Upper lobe of right lung (tissue), 1 donor: Measurements from ENCODE around the gene LARP1. TPM values are rescaled to one million over a fixed set of nuclear protein-coding genes. Genes with fewer than 3 reads are reported as not detected.
A peak's percentile ranks its signal among the peaks of the same experiment; 100 is the strongest.

Source experiments
- ATAC-seq: fragments of 200-7000 bp; cut with Tn5 transposase; one replicate; pipeline ENCODE4 v1.9.1; 2020; ENCODE audit warnings: mild to moderate bottlenecking, moderate library complexity
- DNase-seq: peaks from one replicate; pipeline ENCODE4 v3.0.0-alpha.2; 2020
- H3K27ac ChIP-seq: fragments of 200-600 bp; one replicate; pipeline ENCODE4 v1.8.0; 2022
- H3K27me3 ChIP-seq: fragments of 200-600 bp; one replicate; pipeline ENCODE4 v1.8.0; 2022; ENCODE audit warnings: mild to moderate bottlenecking
- H3K36me3 ChIP-seq: fragments of 200-600 bp; one replicate; pipeline ENCODE4 v1.8.0; 2022
- H3K4me1 ChIP-seq: fragments of 200-600 bp; one replicate; pipeline ENCODE4 v1.8.0; 2022
- H3K4me3 ChIP-seq: fragments of 200-600 bp; one replicate; pipeline ENCODE4 v1.8.0; 2022; ENCODE audit warnings: mild to moderate bottlenecking
- H3K9me3 ChIP-seq: fragments of 200-600 bp; one replicate; pipeline ENCODE4 v1.8.0; 2022
- intact Hi-C: fragments of 100-400 bp; cut with DNase I; formaldehyde crosslinking; loops from one replicate; pipeline ENCODE4 v1.11.0; 2022
- total RNA-seq: library from RNA; stranded (reverse); fragmentation: NEBNext Ultra II Directional; extraction: Animal tissue kit (Norgen Biotek cat#: 25700); gene quantifications from one replicate; pipeline ENCODE4 v1.2.1, GENCODE V29; 2021
- TF ChIP-seq, protein P1 (sequence below): fragments of 200-600 bp; IDR thresholded peaks from one replicate; pipeline ENCODE4 v1.8.0; 2022; ENCODE audit warnings: antibody characterized with exemption
- donor health status: DM: no; HTN: yes; CAD: no; lungs with severe emphysema.

LARP1 gene
- total RNA-seq, 1 donor from 2014 or later = 151 TPM

DNA sequence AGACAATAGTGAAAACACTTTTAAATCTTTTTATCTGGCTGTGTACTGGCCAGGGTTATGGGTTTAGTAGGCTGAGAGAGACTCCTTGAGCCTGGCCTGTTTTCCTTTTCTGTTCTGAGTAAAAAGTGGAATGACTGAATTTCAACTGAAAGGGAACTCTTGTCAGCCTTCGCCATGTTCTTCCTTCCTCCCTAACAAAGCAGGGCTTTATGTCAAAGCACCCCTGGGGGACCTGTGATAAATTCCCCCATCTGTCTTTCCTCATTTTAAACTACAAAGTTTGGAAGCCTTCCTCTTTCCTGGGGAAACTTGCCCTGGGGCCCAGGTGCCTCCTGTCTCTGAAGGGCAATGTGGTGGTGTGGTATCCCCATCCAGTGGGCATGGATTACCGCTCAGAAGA lies 29.7 kb downstream of the LARP1 start:
- H3K4me3 ChIP-seq = no peak overlapping the region
- DNase-seq (no peak), ATAC-seq (no peak)
- TF ChIP-seq, protein P1, sequence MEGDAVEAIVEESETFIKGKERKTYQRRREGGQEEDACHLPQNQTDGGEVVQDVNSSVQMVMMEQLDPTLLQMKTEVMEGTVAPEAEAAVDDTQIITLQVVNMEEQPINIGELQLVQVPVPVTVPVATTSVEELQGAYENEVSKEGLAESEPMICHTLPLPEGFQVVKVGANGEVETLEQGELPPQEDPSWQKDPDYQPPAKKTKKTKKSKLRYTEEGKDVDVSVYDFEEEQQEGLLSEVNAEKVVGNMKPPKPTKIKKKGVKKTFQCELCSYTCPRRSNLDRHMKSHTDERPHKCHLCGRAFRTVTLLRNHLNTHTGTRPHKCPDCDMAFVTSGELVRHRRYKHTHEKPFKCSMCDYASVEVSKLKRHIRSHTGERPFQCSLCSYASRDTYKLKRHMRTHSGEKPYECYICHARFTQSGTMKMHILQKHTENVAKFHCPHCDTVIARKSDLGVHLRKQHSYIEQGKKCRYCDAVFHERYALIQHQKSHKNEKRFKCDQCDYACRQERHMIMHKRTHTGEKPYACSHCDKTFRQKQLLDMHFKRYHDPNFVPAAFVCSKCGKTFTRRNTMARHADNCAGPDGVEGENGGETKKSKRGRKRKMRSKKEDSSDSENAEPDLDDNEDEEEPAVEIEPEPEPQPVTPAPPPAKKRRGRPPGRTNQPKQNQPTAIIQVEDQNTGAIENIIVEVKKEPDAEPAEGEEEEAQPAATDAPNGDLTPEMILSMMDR = no peak
- H3K4me1 ChIP-seq = peaks cover 59% of the 10 kb centered on the region
- no peaks in the 10 kb centered on the region for H3K27me3 ChIP-seq
- H3K9me3 ChIP-seq = no peaks in the 10 kb centered on the region
- no peak overlapping the region for H3K27ac ChIP-seq
- intact Hi-C loops = no loop called here
- H3K36me3 ChIP-seq = no peaks in the 10 kb centered on the region

DNA sequence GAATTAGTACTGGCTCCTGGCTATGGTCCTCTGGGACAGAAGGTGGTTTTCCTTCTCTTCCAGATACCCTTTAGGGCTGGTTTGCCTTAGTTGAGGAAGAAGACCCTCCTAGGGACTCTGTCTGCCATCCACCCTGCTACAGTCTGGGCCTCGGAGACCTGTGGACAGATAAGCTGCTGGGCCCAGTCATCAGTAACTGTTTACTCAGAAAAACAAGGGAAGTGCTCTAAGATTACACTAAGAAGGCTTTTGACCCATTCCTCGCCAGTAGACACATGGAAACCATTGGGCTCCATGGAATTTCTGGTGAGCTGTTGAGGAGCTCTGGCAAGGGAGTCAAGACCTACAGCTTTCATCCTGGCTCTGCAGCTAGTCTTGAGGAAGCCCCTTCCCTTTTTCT lies 31.2 kb downstream of the LARP1 start:
- H3K27ac ChIP-seq = no peak overlapping the region
- ATAC-seq (no peak), DNase-seq (no peak)
- H3K4me1 ChIP-seq = peaks cover 54% of the 10 kb centered on the region
- no peak overlapping the region for H3K4me3 ChIP-seq
- H3K27me3 ChIP-seq = no peaks in the 10 kb centered on the region
- peaks cover 11% of the 10 kb centered on the region for H3K36me3 ChIP-seq
- intact Hi-C loops = no loop called here
- no peaks in the 10 kb centered on the region for H3K9me3 ChIP-seq
- TF ChIP-seq, protein P1 = no peak

DNA sequence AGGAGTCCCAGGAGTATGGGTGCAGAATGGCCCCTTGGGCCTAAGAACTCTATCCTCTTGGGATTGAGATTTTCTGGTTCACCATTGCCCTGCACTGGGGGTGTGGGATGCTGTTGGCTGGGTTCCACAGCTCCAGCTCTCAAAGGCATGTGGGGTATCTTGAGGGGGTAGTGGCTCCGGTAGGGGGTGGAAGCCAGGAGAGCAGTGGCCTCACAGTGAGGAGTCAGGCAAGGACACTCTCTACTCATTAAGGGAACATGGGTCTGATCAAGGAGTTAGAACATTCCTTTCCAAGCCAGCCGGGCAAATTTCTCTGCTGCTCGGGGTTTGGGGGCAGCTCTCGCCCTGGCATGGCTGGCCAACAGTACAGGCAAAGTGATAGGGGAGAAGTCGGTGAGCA lies 33.0 kb downstream of the LARP1 start:
- no peak for DNase-seq
- peaks cover 37% of the 10 kb centered on the region for H3K4me1 ChIP-seq
- intact Hi-C loops = no loop called here
- no peaks in the 10 kb centered on the region for H3K9me3 ChIP-seq
- H3K36me3 ChIP-seq = peaks cover 28% of the 10 kb centered on the region
- ATAC-seq = no peak
- no peak overlapping the region for H3K4me3 ChIP-seq
- TF ChIP-seq, protein P1 = no peak
- no peaks in the 10 kb centered on the region for H3K27me3 ChIP-seq
- no peak overlapping the region for H3K27ac ChIP-seq

DNA sequence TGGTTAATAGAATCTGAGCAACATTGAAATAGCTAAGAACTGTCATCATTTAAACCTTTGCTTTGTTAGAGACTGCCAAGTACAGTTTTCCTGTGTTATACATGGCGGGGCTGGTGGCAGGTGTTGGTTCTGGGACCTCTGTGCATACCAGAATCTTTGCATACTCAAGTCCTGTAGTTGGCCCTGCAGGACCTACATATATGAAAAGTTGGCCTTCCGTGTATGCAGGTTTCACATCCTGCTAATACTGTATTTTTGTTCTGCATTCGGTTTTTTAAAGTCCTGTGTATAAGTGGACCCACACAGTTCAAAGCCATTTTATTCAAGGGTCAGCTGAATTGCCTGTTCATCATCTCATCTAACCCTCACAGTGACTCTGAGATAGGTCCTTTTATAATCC lies 36.4 kb downstream of the LARP1 start:
- intact Hi-C loops = no loop called here
- ATAC-seq = no peak
- DNase-seq = no peak
- Histone ChIP-seq H3K27me3 (no peaks in the 10 kb centered on the region), H3K4me3 (no peak overlapping the region), H3K4me1 (peaks cover 20% of the 10 kb centered on the region), H3K9me3 (no peaks in the 10 kb centered on the region), H3K27ac (no peak overlapping the region), H3K36me3 (peaks cover 55% of the 10 kb centered on the region)
- TF ChIP-seq, protein P1 = no peak

DNA sequence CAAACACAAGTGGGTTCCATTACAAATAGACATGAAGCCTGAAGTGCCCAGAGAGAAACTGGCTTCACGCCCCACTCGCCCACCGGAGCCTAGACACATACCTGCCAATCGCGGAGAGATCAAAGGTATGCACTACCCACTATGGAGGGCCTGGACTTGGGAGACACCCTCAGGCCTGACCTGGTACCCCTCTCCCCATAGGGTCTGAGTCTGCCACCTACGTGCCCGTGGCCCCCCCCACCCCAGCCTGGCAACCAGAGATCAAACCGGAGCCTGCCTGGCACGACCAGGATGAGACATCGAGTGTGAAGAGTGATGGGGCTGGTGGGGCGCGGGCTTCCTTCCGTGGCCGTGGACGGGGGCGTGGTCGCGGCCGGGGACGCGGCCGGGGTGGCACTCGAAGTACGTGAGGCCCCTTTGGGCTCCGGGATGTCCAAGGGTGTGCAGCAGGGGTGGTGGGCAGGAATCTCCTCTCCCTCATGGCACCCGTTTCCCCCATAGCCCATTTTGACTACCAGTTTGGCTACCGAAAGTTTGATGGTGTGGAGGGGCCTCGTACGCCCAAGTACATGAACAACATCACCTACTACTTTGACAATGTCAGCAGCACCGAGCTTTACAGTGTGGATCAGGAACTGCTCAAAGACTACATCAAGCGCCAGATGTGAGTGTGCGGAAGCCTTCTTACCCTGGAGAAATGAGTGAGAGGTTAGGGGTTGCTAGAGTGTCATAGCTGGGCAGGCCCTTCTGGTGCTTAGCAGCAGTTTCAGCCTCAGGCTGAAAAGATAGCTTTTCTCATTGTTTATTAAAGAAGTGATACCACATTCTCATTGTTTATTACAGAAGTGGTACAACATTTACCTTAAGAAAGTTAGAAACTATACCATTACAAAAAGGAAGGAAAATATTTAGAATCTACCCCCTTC lies 38.7 kb downstream of the LARP1 start:
- H3K27me3 ChIP-seq = no peaks in the 10 kb centered on the region
- peaks cover 4% of the 10 kb centered on the region for H3K4me1 ChIP-seq
- ATAC-seq (peak; percentile 46), DNase-seq (no peak)
- H3K4me3 ChIP-seq = no peak overlapping the region
- peaks cover 73% of the 10 kb centered on the region for H3K36me3 ChIP-seq
- TF ChIP-seq, protein P1 = no peak
- no peaks in the 10 kb centered on the region for H3K9me3 ChIP-seq
- H3K27ac ChIP-seq = no peak overlapping the region
- intact Hi-C loops = no loop called here
